ENCODE results near the gene HPSE2.

- TF ChIP-seq CTCF (IDR thresholded peaks at IDR 0.05; ENCODE audit: low read depth, low read length): no peak
- TF ChIP-seq EZH2phosphoT487 (IDR thresholded peaks at IDR 0.05; ENCODE audit: low read depth): no peak
These were observed 65.5 kb downstream of the HPSE2 start for GRCh38 chr10:99170116-99170675.
